Neural progenitor cell (in vitro differentiated cells): ENCODE results near the gene ALDH1A3.

Experiments
- CTCF ChIP-seq: fragments of 200-600 bp; sonication (generic); IDR thresholded peaks from 2 replicates; pipeline ENCODE4 v1.5.1; 2017; ENCODE audit warnings: antibody characterized with exemption, mild to moderate bottlenecking
- EZH2 ChIP-seq: fragments of 200-600 bp; sonication (generic); IDR thresholded peaks from 2 replicates; pipeline ENCODE4 v1.6.1; 2017; ENCODE audit warnings: antibody characterized with exemption, mild to moderate bottlenecking, moderate library complexity

- no peak for TF ChIP-seq CTCF
- no peak for TF ChIP-seq EZH2
Measured at GRCh38 chr15:100844167-100844566, 35.5 kb upstream of the ALDH1A3 start.
